ENCODE data around the gene ZDHHC12. TPM values are rescaled to one million over a fixed set of nuclear protein-coding genes. Genes with fewer than 3 reads are reported as not detected.

ZDHHC12 gene
- total and polyA plus RNA-seq, 2 of the 13 experiments (the other 11 are each of a cell fraction or from before 2014, with no cell fraction given) = 25.4 to 28.0 TPM

- TF ChIP-seq RFXAP (CRISPR knock-in tag; IDR thresholded peaks at IDR 0.05; ENCODE audit: borderline replicate concordance) (0 out of 2 replicates have a peak, but pooled peaks have one; percentile 53), ZNF780A (CRISPR knock-in tag; IDR thresholded peaks at IDR 0.05) (no peak), KAT8 (CRISPR knock-in tag; IDR thresholded peaks at IDR 0.05) (peak; percentile 48; the same call in 1 of the 2 replicates), SNAPC5 (CRISPR knock-in tag; IDR thresholded peaks at IDR 0.05; ENCODE audit: borderline replicate concordance) (no peak), SMAD1 (CRISPR knock-in tag; IDR thresholded peaks at IDR 0.05; ENCODE audit: borderline replicate concordance, low read depth) (no peak), RFX3 (CRISPR knock-in tag; IDR thresholded peaks at IDR 0.05) (no peak), ZNF75D (CRISPR knock-in tag; IDR thresholded peaks at IDR 0.05; ENCODE audit: borderline replicate concordance) (no peak), ETV5 (CRISPR knock-in tag; IDR thresholded peaks at IDR 0.05; ENCODE audit: borderline replicate concordance) (no peak), POGZ (CRISPR knock-in tag; IDR thresholded peaks at IDR 0.05) (no peak), ZFP62 (CRISPR knock-in tag; IDR thresholded peaks at IDR 0.05) (no peak), ZMAT3 (CRISPR knock-in tag; conservative IDR thresholded peaks at IDR 0.05) (peak; percentile 66), ZBTB2 (CRISPR knock-in tag; IDR thresholded peaks at IDR 0.05; ENCODE audit: low read depth) (peak; percentile 92), POLR2AphosphoS5 (IDR thresholded peaks at IDR 0.05; ENCODE audit: low read depth, low read length) (peak; percentile 67; the same call in 1 of the 2 replicates), ZSCAN25 (CRISPR knock-in tag; IDR thresholded peaks at IDR 0.05) (no peak), ZXDC (CRISPR knock-in tag; IDR thresholded peaks at IDR 0.05) (no peak), WIZ (CRISPR knock-in tag; IDR thresholded peaks at IDR 0.05) (no peak), ZNF232 (CRISPR knock-in tag; IDR thresholded peaks at IDR 0.05; ENCODE audit: borderline replicate concordance) (peak; percentile 78; the same call in 1 of the 2 replicates), ZMYM3 (CRISPR knock-in tag; IDR thresholded peaks at IDR 0.05) (no peak), TSC22D2 (CRISPR knock-in tag; IDR thresholded peaks at IDR 0.05; ENCODE audit: borderline replicate concordance) (no peak), YEATS4 (CRISPR knock-in tag; IDR thresholded peaks at IDR 0.05; ENCODE audit: borderline replicate concordance) (peak; percentile 56; the same call in 1 of the 2 replicates), ZNF572 (CRISPR knock-in tag; IDR thresholded peaks at IDR 0.05) (peak; percentile 57; the same call in 1 of the 2 replicates)
- TF ChIP-seq, protein P1, sequence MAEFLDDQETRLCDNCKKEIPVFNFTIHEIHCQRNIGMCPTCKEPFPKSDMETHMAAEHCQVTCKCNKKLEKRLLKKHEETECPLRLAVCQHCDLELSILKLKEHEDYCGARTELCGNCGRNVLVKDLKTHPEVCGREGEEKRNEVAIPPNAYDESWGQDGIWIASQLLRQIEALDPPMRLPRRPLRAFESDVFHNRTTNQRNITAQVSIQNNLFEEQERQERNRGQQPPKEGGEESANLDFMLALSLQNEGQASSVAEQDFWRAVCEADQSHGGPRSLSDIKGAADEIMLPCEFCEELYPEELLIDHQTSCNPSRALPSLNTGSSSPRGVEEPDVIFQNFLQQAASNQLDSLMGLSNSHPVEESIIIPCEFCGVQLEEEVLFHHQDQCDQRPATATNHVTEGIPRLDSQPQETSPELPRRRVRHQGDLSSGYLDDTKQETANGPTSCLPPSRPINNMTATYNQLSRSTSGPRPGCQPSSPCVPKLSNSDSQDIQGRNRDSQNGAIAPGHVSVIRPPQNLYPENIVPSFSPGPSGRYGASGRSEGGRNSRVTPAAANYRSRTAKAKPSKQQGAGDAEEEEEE (CRISPR knock-in tag; IDR thresholded peaks at IDR 0.05; ENCODE audit: borderline replicate concordance) = no peak
- TF ChIP-seq, protein P2, sequence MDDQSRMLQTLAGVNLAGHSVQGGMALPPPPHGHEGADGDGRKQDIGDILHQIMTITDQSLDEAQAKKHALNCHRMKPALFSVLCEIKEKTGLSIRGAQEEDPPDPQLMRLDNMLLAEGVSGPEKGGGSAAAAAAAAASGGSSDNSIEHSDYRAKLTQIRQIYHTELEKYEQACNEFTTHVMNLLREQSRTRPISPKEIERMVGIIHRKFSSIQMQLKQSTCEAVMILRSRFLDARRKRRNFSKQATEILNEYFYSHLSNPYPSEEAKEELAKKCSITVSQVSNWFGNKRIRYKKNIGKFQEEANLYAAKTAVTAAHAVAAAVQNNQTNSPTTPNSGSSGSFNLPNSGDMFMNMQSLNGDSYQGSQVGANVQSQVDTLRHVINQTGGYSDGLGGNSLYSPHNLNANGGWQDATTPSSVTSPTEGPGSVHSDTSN (CRISPR knock-in tag; IDR thresholded peaks at IDR 0.05; ENCODE audit: borderline replicate concordance) = no peak
Measured at GRCh38 chr9:128688501-128689292, 35.2 kb downstream of the ZDHHC12 start, which contains the start of gene SET (continued).

Measured in HepG2 (cell line).